GM12878 (cell line): ENCODE data around the gene RPGR. TPM values are rescaled to one million over a fixed set of nuclear protein-coding genes. Genes with fewer than 3 reads are reported as not detected.

Experiments used
- ATAC-seq: fragments of 200-7000 bp; cut with Tn5 transposase; 3 replicates; pipeline ENCODE4 v1.9.1; 2020; ENCODE audit warnings: mild to moderate bottlenecking, moderate library complexity
- BruUV-seq: library from RNA; stranded (reverse); fragments of 400-500 nt; replicated peaks from 2 replicates; lab custom pipeline; 2021; lab: Mats Ljungman, UMichigan
- CTCF ChIA-PET: fragments of 300-600 bp; sonication (Branson Sonifier 250); formaldehyde crosslinking; extraction: SDS; loops from one replicate; lab custom pipeline; 2021; ENCODE audit warnings: inconsistent platforms; lab: Yijun Ruan, JAX
- POLR2A ChIA-PET: fragments of 350-600 bp; formaldehyde crosslinking; extraction: SDS; loops from one replicate; lab custom pipeline; 2021; ENCODE audit warnings: inconsistent platforms; lab: Charles Lee
- RAD21 ChIA-PET: fragments of 300-600 bp; sonication (Branson Sonifier 250); formaldehyde crosslinking; loops from one replicate; lab custom pipeline; 2023; ENCODE audit warnings: antibody characterized with exemption; ENCODE audit not compliant: unreplicated experiment; lab: Charles Lee
- SMC1A ChIA-PET: fragments of 300-600 bp; sonication (Branson Sonifier 250); formaldehyde crosslinking; loops from one replicate; lab custom pipeline; 2023; ENCODE audit not compliant: unreplicated experiment, uncharacterized antibody; lab: Charles Lee
- DNase-seq: peaks from one replicate; pipeline ENCODE4 v3.0.0-alpha.2; 2011; ENCODE audit warnings: low read depth, low spot score
- FAIRE-seq: peaks from 3 replicates; lab custom pipeline; 2011; peaks lifted over from hg19 to GRCh38; lab: Jason Lieb, UNC
- H2AFZ ChIP-seq: 2 replicates; pipeline ENCODE4 v1.6.0; 2011; ENCODE audit warnings: low read depth, low read length, control low read depth; ENCODE audit not compliant: control insufficient read depth
- H3K27ac ChIP-seq: 2 replicates; pipeline ENCODE4 v1.5.1; 2011; ENCODE audit warnings: control low read depth; ENCODE audit not compliant: control insufficient read depth, insufficient read depth
- H3K27me3 ChIP-seq, 2 experiments: replicated peaks in 1 of 2; 2 replicates each; pipeline versions ENCODE4 v1.6.0 to v1.6.1; 2011; ENCODE audit warnings: low read length in 1 of 2; ENCODE audit not compliant: control insufficient read depth in 2 of 2, insufficient read depth in 2 of 2
- H3K36me3 ChIP-seq, 2 experiments: 2 replicates each; pipeline ENCODE4 v1.5.1; 2011; ENCODE audit warnings: low read length in 1 of 2; ENCODE audit not compliant: control insufficient read depth in 2 of 2, insufficient read depth in 2 of 2
- H3K4me1 ChIP-seq: 2 replicates; pipeline ENCODE4 v1.6.1; 2011; ENCODE audit warnings: mild to moderate bottlenecking, low read length, moderate library complexity, mixed read lengths; ENCODE audit not compliant: control insufficient read depth, insufficient read depth
- H3K4me2 ChIP-seq: 2 replicates; pipeline ENCODE4 v1.6.0; 2011; ENCODE audit warnings: control low read depth; ENCODE audit not compliant: control insufficient read depth, insufficient read depth
- H3K4me3 ChIP-seq: fragments of 200-600 bp; sonication (generic); 2 replicates; pipeline ENCODE4 v1.5.1; 2016
- H3K79me2 ChIP-seq: 2 replicates; pipeline ENCODE4 v1.6.0; 2011; ENCODE audit warnings: low read length; ENCODE audit not compliant: control insufficient read depth, insufficient read depth
- H3K9ac ChIP-seq: 2 replicates; pipeline ENCODE4 v1.8.0; 2011; ENCODE audit warnings: low read length, control low read depth, mixed read lengths; ENCODE audit not compliant: control insufficient read depth, insufficient read depth
- H3K9me3 ChIP-seq: replicated peaks from 3 replicates; pipeline ENCODE4 v1.5.1; 2011; ENCODE audit warnings: mild to moderate bottlenecking, low read length; ENCODE audit not compliant: control insufficient read depth, insufficient read depth
- H4K20me1 ChIP-seq: 2 replicates; pipeline ENCODE4 v1.6.0; 2011; ENCODE audit not compliant: control insufficient read depth, insufficient read depth
- EP300 ChIP-seq, 2 experiments: fragments of 150-350 bp in 1 of 2; IDR thresholded peaks; 2 replicates each; pipeline ENCODE4 v1.6.1; 2011 to 2012; ENCODE audit warnings: low read depth in 2 of 2, low read length in 2 of 2, borderline replicate concordance in 1 of 2, improper control_type of control experiment in 1 of 2, inconsistent platforms in 1 of 2; ENCODE audit not compliant: control insufficient read depth in 1 of 2
- FOXM1 ChIP-seq: IDR thresholded peaks from 2 replicates; pipeline ENCODE4 v1.6.1; 2012; ENCODE audit warnings: low read depth, mild to moderate bottlenecking, inconsistent platforms, low read length, moderate library complexity
- SPI1 ChIP-seq: IDR thresholded peaks from 2 replicates; pipeline ENCODE4 v1.6.1; 2011; ENCODE audit warnings: low read depth, mild to moderate bottlenecking, low read length, moderate library complexity, borderline replicate concordance; ENCODE audit not compliant: insufficient read depth
- WGBS: methylation state at CpG from one replicate; pipeline ENCODE4 v1.1.6; 2016; ENCODE audit warnings: low lambda C conversion rate; ENCODE audit not compliant: insufficient replicate concordance, insufficient coverage; ENCODE audit errors: missing lambda C conversion rate; 5-methylcytosine and 5-hydroxymethylcytosine counted together
- in situ Hi-C: fragments of 300-500 bp; cut with MboI; formaldehyde crosslinking; loops from 9 replicates; pipeline ENCODE4 v1.14.3; 2018; ENCODE audit warnings: mixed read lengths
- intact Hi-C: fragments of 100-400 bp; cut with micrococcal nuclease; formaldehyde crosslinking; loops from one replicate; pipeline ENCODE4 v1.14.2; 2022; ENCODE audit not compliant: unreplicated experiment
- polyA plus RNA-seq, 11 experiments: library from polyadenylated mRNA; depleted of rRNA in 4 of 11; unstranded in 6 of 11; stranded (reverse) in 5 of 11; fragments of >200 nt; fragmentation: Nextera tagmentation in 4 of 11; fragmentation: Illumina TruSeq in 1 of 11; extraction: Ambion mirVana in 4 of 11; extraction: Trizol in 1 of 11; gene quantifications; 1 replicate in 1 of 11; 2 replicates in 10 of 11; pipeline versions ENCODE4 v1.2.1 to v1.2.3, GENCODE V29; 2011 to 2016; ENCODE audit warnings: inconsistent platforms in 2 of 11, missing spikeins in 2 of 11, low read depth in 1 of 11
- total RNA-seq, 4 experiments: library from RNA; depleted of rRNA in 3 of 4; stranded (reverse); fragments of >200 nt in 3 of 4; fragmentation: Illumina TruSeq in 1 of 4; extraction: Trizol in 1 of 4; gene quantifications; 2 replicates each; pipeline versions ENCODE4 v1.2.1 to v1.2.3, GENCODE V29; 2013 to 2021
- TF ChIP-seq, protein P1 (sequence below): fragments of 450-650 bp; formaldehyde crosslinking; IDR thresholded peaks from 2 replicates; pipeline ENCODE4 v1.4.0; 2022; ENCODE audit warnings: mild to moderate bottlenecking, moderate library complexity
- TF ChIP-seq, protein P2 (sequence below): fragments of 150-350 bp; IDR thresholded peaks from 2 replicates; pipeline ENCODE4 v1.6.1; 2014; ENCODE audit warnings: mild to moderate bottlenecking, low read depth, low read length

The RPGR gene
- total and polyA plus RNA-seq, 10 of the 15 experiments (the other 5 are each of a cell fraction or from before 2014, with no cell fraction given), result 5.5 to 13.4 (median 7.6) TPM

- intact Hi-C loops, result no loop called here
- no peaks in the 10 kb centered on the region for H3K4me1 ChIP-seq
- ATAC-seq (no peak), FAIRE-seq (no peak), DNase-seq (no peak)
- no peak overlapping the region for H3K9ac ChIP-seq
- no peaks in the 10 kb centered on the region for H3K79me2 ChIP-seq
- in situ Hi-C loops, result no loop called here
- SMC1A ChIA-PET, result interaction anchor here (1.4 kb wide), 1 partner anchor 10 kb away, joined by 3 read pairs; no protein-coding TSS in a partner anchor
- H3K36me3 ChIP-seq, result no peaks in the 10 kb centered on the region
- CTCF ChIA-PET, result interaction anchor here (1.3 kb wide), 1 partner anchor 10 kb away, joined by 5 read pairs; no protein-coding TSS in a partner anchor
- POLR2A ChIA-PET, result no interaction called here
- H3K27ac ChIP-seq, result no peak overlapping the region
- H3K27me3 ChIP-seq, result 0 out of 4 replicates have a peak, but pooled peaks cover 0 to 2% of the 10 kb centered on the region in 2 experiments
- BruUV-seq, result no TSS peak
- RAD21 ChIA-PET, result no interaction called here
- TF ChIP-seq, protein P1, sequence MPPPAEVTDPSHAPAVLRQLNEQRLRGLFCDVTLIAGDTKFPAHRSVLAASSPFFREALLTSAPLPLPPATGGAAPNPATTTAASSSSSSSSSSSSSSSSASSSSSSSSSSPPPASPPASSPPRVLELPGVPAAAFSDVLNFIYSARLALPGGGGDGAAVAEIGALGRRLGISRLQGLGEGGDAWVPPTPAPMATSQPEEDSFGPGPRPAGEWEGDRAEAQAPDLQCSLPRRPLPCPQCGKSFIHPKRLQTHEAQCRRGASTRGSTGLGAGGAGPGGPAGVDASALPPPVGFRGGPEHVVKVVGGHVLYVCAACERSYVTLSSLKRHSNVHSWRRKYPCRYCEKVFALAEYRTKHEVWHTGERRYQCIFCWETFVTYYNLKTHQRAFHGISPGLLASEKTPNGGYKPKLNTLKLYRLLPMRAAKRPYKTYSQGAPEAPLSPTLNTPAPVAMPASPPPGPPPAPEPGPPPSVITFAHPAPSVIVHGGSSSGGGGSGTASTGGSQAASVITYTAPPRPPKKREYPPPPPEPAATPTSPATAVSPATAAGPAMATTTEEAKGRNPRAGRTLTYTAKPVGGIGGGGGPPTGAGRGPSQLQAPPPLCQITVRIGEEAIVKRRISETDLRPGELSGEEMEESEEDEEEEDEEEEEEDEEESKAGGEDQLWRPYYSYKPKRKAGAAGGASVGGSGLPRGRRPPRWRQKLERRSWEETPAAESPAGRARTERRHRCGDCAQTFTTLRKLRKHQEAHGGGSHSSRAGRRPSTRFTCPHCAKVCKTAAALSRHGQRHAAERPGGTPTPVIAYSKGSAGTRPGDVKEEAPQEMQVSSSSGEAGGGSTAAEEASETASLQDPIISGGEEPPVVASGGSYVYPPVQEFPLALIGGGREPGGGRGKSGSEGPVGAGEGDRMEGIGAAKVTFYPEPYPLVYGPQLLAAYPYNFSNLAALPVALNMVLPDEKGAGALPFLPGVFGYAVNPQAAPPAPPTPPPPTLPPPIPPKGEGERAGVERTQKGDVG (CRISPR knock-in tag), result no peak
- peak; percentile 14; the same call in 1 of the 2 replicates for TF ChIP-seq SPI1
- TF ChIP-seq EP300 (IDR thresholded peaks at IDR 0.05; ENCODE audit: borderline replicate concordance in 1 of 2, control insufficient read depth in 1 of 2, low read depth in 2 of 2, low read length in 2 of 2), result no peak
- TF ChIP-seq, protein P2, sequence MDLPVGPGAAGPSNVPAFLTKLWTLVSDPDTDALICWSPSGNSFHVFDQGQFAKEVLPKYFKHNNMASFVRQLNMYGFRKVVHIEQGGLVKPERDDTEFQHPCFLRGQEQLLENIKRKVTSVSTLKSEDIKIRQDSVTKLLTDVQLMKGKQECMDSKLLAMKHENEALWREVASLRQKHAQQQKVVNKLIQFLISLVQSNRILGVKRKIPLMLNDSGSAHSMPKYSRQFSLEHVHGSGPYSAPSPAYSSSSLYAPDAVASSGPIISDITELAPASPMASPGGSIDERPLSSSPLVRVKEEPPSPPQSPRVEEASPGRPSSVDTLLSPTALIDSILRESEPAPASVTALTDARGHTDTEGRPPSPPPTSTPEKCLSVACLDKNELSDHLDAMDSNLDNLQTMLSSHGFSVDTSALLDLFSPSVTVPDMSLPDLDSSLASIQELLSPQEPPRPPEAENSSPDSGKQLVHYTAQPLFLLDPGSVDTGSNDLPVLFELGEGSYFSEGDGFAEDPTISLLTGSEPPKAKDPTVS, result no peak
- TF ChIP-seq FOXM1, result no peak
- H3K4me2 ChIP-seq, result no peak overlapping the region
- no peak overlapping the region for H3K4me3 ChIP-seq
- no peaks in the 10 kb centered on the region for H4K20me1 ChIP-seq
- no peaks in the 10 kb centered on the region for H3K9me3 ChIP-seq
- H2AFZ ChIP-seq, result no peak overlapping the region
- 0% methylated on average over 3 of the region's 3 CpGs for WGBS
These were observed 38.6 kb upstream of the RPGR start for GRCh38 chrX:38365954-38366353.
